ENCODE measurements around the gene VSTM5. TPM values are rescaled to one million over a fixed set of nuclear protein-coding genes. Genes with fewer than 3 reads are reported as not detected.

The VSTM5 gene
- total and polyA plus RNA-seq, 2 of the 8 experiments (the other 6 are each of a cell fraction or from before 2014, with no cell fraction given), result 0.22 to 0.70 TPM

DNA sequence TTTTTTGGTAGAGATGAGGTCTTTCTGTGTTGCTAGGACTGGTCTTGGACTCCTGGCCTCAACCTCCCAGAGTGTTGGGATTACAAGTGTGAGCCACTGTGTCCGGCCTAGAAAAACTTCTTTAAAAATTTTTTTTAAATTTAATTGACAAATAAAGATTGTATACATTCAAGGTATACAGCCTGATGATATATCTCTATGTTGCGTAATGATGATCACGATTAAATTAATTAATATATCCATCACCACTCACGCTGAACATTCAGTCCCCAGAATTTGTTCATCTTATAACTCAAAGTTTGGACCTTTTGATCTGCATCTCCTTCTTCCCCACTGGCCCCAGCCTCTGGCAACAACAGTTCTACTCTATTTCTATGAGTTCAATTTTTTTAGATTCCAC is 27.2 kb downstream of the VSTM5 start:
- H4K91ac ChIP-seq (replicated peaks; ENCODE audit: insufficient read length, low read length), result no peak overlapping the region
- H3K4me2 ChIP-seq (ENCODE audit: insufficient read depth in 1 of 2, low read depth in 2 of 2, low read length in 2 of 2), result no peak overlapping the region
- no peaks in the 10 kb centered on the region for H3K27me3 ChIP-seq (replicated peaks in 1 of 4; ENCODE audit: control insufficient read depth in 3 of 4, extremely low read depth in 1 of 4, insufficient read depth in 3 of 4, low read length in 3 of 4)
- no peak overlapping the region for H2BK120ac ChIP-seq (replicated peaks; ENCODE audit: low read depth, low read length)
- no peaks in the 10 kb centered on the region for H3K79me2 ChIP-seq (ENCODE audit: control insufficient read depth in 1 of 2, insufficient read depth in 2 of 2, low read length in 2 of 2)
- H3K18ac ChIP-seq (ENCODE audit: extremely low read depth, low read length), result no peak overlapping the region
- WGBS, 2 experiments (ENCODE audit: extremely low coverage in 1 of 2, insufficient coverage in 1 of 2, insufficient read length in 1 of 2, insufficient replicate concordance in 2 of 2, low coverage in 1 of 2, low lambda C conversion rate in 2 of 2, missing lambda C conversion rate in 1 of 2), result 96% methylated on average over 4 of the region's 4 CpGs; no CpG with 5 or more reads in 1 of the 2 experiments
- H3K23ac ChIP-seq (ENCODE audit: insufficient read length), result no peak overlapping the region
- no peak overlapping the region for H3K27ac ChIP-seq (ENCODE audit: low read depth, low read length)
- no peak overlapping the region for H2AK5ac ChIP-seq (ENCODE audit: low read depth, low read length)
- no peak overlapping the region for H2BK5ac ChIP-seq (ENCODE audit: low read depth, low read length)
- H2AFZ ChIP-seq (ENCODE audit: low read length), result no peak overlapping the region
- H3K36me3 ChIP-seq (ENCODE audit: control insufficient read depth in 2 of 4, insufficient read depth in 4 of 4, low read length in 3 of 4), result no peaks in the 10 kb centered on the region
- no peak overlapping the region for H4K8ac ChIP-seq (ENCODE audit: extremely low read depth, insufficient read depth, low read length)
- POLR2A ChIA-PET (ENCODE audit: partially characterized antibody), result no interaction called here
- no peaks in the 10 kb centered on the region for H3K79me1 ChIP-seq (ENCODE audit: low read depth, low read length)
- H3K9ac ChIP-seq (replicated peaks in 1 of 4; ENCODE audit: extremely low read depth in 1 of 4, low read depth in 3 of 4, low read length in 3 of 4), result no peak overlapping the region
- no peak overlapping the region for H3K4ac ChIP-seq (replicated peaks; ENCODE audit: insufficient read length, low read depth, low read length)
- no peak overlapping the region for H3K4me3 ChIP-seq (ENCODE audit: extremely low read depth in 1 of 4, insufficient read depth in 2 of 4, low read depth in 3 of 4, low read length in 4 of 4)
- H3K4me1 ChIP-seq (replicated peaks in 1 of 4; ENCODE audit: control insufficient read depth in 3 of 4, insufficient read depth in 4 of 4, low read length in 3 of 4), result peaks cover 3 to 15% (median 6%) of the 10 kb centered on the region in 4 experiments
- no peak for FAIRE-seq
- DNase-seq (ENCODE audit: low read depth in 1 of 2, low spot score in 2 of 2), result no peak
- H2BK20ac ChIP-seq (ENCODE audit: low read length), result no peak overlapping the region
- H3K14ac ChIP-seq (ENCODE audit: insufficient read length), result no peak overlapping the region
- H2BK15ac ChIP-seq (ENCODE audit: low read length), result no peak overlapping the region
- no peak overlapping the region for H2BK12ac ChIP-seq (ENCODE audit: low read depth, low read length)
- no peaks in the 10 kb centered on the region for H3K23me2 ChIP-seq (ENCODE audit: low read depth, low read length)
- no peaks in the 10 kb centered on the region for H4K20me1 ChIP-seq (replicated peaks in 1 of 2; ENCODE audit: control insufficient read depth in 1 of 2, insufficient read depth in 2 of 2, low read length in 2 of 2)
- no peak for TF ChIP-seq POLR2A (IDR thresholded peaks at IDR 0.05; ENCODE audit: control extremely low read depth in 1 of 2, low read depth in 2 of 2, low read length in 2 of 2)
- no peak for TF ChIP-seq PHF8 (conservative IDR thresholded peaks at IDR 0.05; ENCODE audit: low read depth, low read length)
- no peak for TF ChIP-seq SIRT6 (IDR thresholded peaks at IDR 0.05; ENCODE audit: low read length)
- no peak for TF ChIP-seq SIN3A (conservative IDR thresholded peaks at IDR 0.05 in 1 of 2, IDR thresholded peaks at IDR 0.05 in 1 of 2; ENCODE audit: low read depth in 1 of 2, low read length in 2 of 2)
- no peak for TF ChIP-seq RNF2 (IDR thresholded peaks at IDR 0.05; ENCODE audit: borderline replicate concordance, low read depth, low read length, missing control alignments, poor library complexity, severe bottlenecking)
- no peak for TF ChIP-seq KDM4A (IDR thresholded peaks at IDR 0.05; ENCODE audit: low read depth, low read length, severe bottlenecking)
- H3K9me3 ChIP-seq (ENCODE audit: insufficient read depth in 2 of 2, low read depth in 1 of 2, low read length in 1 of 2), result no peaks in the 10 kb centered on the region
- H4K5ac ChIP-seq (ENCODE audit: insufficient read length, low read depth, low read length), result no peak overlapping the region
- H3K56ac ChIP-seq (replicated peaks; ENCODE audit: insufficient read length, low read depth, low read length), result no peak overlapping the region
- CTCF ChIA-PET (ENCODE audit: partially characterized antibody), result interaction anchor here (0.7 kb wide), 1 partner anchor 65 kb away, joined by 3 read pairs; no protein-coding TSS in a partner anchor
